GM21786 (cell line): Measurements from ENCODE around the gene LTC4S.

Experiments
- ATAC-seq: cut with Tn5 transposase; IDR thresholded peaks from one replicate; pipeline ENCODE4 v1.9.1; 2021; ENCODE audit not compliant: unreplicated experiment

LTC4S gene

GRCh38 chr5:179794575-179794974, 789 bp downstream of the LTC4S start:
- ATAC-seq: no peak

- ATAC-seq: no peak
Observed at GRCh38 chr5:179795049-179795862, 1.5 kb downstream of the LTC4S start.

DNA sequence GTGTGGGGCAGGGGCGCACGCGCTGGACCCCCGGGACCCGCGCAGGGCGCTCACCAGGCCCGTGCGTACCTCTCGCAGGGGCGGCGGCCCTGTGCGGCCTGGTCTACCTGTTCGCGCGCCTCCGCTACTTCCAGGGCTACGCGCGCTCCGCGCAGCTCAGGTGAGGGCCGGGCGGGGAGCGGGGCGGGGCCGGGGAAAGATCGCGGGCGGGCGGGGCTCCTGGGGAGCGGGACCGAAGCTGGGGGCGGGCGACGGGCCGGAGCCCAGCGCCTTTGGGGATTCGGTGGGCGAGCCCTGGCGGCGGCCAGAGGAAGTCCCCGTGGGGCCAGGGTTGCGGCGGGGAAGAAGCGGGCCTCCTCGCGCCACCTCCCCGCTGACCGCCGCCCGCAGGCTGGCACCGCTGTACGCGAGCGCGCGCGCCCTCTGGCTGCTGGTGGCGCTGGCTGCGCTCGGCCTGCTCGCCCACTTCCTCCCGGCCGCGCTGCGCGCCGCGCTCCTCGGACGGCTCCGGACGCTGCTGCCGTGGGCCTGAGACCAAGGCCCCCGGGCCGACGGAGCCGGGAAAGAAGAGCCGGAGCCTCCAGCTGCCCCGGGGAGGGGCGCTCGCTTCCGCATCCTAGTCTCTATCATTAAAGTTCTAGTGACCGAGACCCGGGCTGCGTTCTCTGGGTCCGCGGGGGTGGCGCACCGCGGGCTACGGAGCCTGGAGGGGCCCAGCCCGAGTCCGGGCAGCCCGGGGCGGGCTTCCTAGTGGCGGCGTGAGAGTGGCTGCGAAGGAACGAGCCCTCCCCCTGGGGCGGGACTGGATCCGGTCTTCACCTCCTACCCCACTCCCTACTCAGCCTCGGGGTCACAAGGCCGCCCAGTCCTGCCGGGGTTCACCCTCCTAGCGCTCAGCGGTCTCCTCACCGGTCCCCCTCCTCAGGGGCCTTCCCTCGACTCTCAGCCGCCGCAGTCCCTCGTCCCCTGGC, 2.4 kb downstream of the LTC4S start:
- ATAC-seq: peak; percentile 72

GRCh38 chr5:179796877-179797608, 3.3 kb downstream of the LTC4S start:
- no peak for ATAC-seq

- ATAC-seq: no peak
Observed at GRCh38 chr5:179797741-179798140, 4.0 kb downstream of the LTC4S start.

DNA sequence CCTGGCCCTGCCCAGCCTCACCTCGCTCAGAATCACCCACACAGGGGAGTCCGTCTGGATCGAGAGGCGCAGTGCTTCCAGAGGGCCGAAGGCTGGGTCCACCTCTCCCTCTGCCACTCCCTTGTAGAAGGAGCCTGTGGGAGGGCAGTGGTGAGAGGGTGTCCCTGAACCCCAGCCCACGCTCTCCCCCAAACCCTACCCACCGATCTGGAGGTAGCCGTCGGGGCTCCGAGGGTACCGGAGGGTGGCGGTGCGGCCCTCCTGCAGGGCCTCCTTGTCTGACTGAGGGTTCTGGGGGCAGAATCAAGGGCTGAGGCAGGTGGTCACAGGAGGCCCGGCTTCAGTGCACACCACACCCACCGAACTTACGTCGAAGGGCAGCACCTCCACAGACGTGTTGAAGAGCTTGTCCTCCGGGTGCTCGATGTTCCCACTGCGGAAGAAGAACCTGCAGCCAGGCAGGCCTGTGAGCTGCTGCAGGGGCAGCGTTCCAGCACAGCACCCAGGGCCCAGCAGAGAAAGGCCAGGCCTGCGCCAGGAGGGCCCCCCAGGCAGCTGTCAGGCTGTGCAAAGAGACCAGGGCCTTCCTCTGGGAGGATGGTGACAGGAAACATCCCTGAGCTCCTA, 4.5 kb downstream of the LTC4S start:
- ATAC-seq: no peak

GRCh38 chr5:179798771-179799643, 5.2 kb downstream of the LTC4S start:
- no peak for ATAC-seq

DNA sequence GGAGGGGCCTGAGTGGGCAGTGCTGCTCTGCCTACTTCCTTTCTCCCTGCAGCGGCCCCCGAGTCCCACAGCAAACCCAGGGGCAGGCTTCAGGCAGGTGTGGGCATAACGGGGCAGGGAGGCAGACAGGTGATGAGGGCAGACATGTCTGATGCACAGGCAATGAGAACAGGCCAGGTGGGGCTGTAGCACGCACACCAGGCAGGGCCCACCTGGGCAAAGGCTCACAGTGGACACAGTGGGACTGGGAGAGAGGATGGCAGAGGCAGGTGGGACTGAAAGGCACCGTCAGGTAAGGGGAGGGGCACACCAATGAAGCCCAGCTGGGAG, 5.8 kb downstream of the LTC4S start:
- no peak for ATAC-seq

- ATAC-seq: no peak
Observed at GRCh38 chr5:179800071-179800695, 6.4 kb downstream of the LTC4S start.

DNA sequence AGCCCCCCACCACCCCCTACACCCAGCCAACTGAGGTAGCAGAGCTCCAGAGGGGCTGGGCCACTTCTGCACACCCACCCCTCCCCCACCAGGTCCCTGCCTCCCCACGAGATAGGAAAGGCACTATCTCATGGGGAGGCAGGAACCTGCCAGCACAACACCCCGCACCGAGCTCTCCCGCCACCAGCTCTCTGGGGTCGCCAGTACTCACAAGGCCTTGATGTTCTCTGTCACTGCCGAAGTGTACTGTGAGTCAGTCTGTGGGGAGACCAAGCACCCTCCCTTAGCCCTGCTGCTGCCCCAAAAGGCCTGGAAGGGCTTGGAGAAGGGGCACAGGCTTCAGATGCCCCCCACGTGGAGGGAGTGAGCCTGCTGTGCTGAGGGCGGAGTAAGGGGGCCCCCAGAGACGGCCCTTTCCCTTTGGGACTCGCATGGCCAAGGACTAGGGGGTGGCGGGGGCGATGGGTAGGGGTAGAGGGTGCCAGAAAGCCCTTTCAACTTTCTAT, 7.0 kb downstream of the LTC4S start:
- ATAC-seq: no peak

- ATAC-seq: peak; percentile 44
Observed at GRCh38 chr5:179801304-179802206, 7.8 kb downstream of the LTC4S start.

- no peak for ATAC-seq
Observed at GRCh38 chr5:179802207-179802883, 8.6 kb downstream of the LTC4S start.

- ATAC-seq: no peak
Observed at GRCh38 chr5:179802950-179803562, 9.3 kb downstream of the LTC4S start.

GRCh38 chr5:179803651-179804554, 10.1 kb downstream of the LTC4S start:
- no peak for ATAC-seq

DNA sequence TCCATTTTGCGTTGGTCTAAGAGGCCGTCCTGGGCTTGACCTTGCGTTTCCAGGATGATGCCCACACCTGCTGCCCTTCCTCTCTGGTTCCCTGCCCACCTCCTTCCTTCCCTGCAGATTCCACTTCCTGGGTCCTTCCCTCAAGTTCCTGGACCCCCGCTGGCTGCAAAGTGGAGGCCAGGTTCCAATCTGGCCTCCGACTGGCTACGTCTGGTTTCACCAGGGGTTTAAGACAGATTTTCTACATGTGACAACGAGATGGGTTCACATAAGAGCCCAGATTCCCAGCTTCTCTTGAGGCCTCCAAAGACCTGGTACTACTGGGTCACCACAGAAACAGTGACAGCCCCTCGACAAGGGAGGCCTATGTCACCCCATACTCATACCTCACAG, 10.8 kb downstream of the LTC4S start:
- ATAC-seq: no peak

DNA sequence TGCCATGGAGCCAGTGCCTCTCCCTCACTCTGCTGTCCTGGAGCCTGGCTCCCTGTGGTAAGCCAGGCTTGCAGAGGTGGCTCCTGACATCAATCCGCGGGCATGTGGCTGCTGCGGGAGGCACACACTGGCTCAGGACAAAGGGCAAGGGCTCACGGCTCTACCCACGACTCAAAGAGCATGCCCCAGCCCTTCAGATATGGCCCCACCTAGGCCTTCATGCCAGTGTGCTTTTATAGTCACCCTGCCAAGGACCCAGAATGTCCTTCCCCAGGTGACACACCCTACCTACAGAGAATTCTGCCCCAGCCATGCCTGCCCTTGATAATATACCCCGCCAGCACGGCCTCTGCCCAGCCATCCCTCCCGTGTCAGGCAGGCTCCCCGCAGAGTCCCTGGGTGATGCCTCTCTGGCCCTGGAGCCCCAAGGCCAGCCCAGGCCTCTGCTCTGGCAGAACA, 11.3 kb downstream of the LTC4S start:
- no peak for ATAC-seq
